ENCODE results near the gene KCNH5.

The KCNH5 gene

DNA sequence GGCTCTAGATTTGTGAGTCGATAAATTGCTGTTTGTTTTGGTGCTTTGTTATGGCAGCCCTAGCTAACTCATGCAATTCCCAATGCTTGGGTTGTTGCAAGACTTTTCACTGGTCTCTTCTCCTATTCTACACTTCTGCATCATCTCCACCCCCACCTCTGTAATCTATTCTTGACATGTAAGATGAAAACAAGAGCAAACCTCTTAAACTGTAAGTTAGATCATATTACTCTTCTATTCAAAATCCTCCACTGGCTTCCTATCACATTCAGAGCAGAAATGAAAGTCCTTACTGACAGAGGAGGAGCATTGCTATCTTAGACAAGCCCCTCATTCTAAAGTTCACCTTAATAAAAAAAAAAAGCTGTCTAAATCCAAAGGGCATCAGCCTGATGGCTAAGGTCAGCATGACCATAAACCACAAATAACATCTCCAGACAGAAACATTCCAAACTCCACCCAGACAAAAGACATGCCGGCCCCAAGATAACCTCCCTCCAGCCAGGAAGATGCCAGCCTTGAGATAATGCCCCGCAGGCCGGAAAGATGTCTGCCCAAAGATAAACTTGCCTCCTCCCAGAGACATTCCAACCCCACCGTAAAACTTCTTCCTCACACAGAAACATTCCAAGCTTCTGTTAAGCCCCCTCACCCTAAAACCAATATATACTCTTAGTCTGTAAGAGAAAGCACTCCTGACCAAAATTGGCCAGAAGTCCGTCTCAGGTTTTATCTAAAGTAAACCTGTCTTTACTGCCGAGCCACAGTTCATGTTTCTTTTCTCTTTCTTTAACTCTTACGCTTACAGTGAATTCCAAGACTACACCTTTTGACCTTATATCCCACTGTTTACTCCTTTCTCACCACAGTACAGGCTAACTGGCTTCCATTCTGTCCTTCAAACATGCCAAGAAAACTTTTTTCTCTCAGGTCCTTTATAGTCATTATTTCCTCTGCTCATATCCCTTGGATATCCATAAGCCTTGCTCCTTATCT is 308.9 kb downstream of the KCNH5 start:
- DNase-seq: no peak

DNA sequence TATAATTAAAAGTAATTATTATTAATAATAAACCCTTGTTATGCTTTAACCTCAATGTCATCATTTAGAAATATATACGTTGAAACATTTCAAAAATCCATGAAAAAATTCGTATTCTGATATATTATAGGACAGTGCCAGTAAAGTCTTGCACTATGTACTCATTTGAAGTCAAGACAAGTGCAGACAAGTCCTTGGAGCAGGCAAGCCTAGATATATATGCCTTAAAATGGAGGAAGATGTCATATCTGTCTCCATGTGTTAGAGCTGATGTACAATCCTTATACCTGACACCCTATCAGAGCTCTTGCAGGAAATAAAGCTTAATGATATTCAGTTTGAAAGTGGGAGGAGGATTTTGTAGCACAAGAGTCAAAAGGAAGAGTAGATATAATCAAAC is 310.4 kb downstream of the KCNH5 start:
- no peak for DNase-seq

DNA sequence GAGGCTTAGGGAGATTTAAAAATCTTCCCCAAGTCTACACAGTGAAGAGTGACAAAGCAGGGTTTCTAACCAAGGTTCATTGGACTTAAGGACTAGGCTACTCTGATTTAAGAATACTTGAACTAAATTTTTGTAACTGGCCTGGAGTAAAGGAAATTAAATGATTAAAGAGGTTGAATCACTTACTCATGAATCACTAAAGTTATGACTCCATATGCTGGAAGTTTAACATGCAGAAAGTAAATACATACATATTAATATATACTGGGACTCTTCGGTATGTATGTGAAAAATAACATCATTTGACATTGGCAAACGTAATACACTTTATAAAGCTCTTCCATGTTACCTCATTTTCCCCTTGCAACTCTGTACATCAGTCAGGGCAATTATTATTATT is 322.9 kb downstream of the KCNH5 start:
- no peak for DNase-seq

DNA sequence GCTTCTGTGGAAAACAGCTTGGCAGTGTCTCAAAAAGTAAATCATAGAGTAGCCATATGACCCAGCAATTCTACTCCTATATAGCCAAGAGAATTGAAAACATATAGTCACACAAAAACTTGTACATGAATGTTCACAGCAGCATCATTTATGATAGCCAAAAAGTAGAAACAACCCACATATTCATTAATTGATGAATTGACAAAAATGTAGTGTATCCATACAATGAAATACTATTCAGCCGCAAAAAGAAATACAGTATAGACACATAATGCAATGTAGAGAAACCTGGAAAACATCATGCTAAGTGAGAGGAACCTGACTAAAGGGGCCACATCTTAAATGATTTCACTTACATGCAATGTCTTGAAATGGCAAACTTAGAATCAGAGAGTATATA is 326.6 kb downstream of the KCNH5 start:
- DNase-seq: no peak

DNA sequence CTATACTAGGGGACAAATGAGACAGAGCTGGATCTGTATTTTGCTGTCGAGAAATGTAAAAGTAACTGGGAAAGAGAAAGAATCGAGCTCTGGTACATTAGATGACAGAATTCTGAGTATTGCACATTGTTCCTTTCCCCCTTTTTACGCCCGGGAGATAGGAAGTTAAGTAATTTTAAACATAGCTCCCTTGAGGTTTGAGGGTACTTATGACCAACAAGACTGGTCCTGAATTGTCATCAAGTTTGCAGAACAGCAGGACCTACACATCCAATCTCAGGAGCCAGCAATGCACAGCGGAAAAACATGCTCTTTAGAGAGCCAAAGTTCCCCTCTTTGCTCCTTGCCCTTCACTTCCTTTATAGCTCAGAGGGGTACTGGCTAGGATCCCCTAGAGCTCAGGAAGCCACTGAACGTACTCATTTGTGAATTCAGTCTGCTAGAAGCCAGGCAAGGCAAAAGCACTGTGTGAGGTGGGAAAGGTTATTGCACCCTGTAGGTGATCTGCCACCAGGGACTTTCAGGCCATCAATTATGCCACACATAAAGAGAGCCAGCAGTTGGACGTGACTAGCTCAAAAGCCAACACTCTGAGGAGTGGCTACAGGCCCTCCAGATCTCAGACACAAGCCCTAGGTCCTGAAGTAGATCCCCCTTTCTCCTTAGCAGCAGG is 333.8 kb downstream of the KCNH5 start:
- DNase-seq: peak; percentile 8 to 66

DNA sequence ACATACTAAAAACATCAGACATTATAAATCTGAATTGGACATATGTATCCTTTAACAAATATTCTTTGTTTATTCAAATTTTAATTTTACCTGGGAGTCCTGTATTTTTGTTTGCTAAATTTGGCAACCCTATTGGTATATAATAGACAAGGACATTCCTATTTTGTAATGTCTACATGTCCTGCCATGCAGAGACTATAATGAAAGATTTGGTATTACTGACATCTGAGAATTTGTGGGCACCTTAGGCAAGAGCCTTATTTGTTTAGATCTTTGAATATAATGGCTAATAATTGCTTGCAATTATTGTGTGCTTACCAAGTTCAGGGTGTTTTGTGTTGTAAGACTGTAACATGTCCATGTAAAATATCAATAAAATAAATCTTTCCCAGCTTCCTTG is 334.4 kb downstream of the KCNH5 start:
- peak in 1 of 2 experiments; percentile 70 for DNase-seq

DNA sequence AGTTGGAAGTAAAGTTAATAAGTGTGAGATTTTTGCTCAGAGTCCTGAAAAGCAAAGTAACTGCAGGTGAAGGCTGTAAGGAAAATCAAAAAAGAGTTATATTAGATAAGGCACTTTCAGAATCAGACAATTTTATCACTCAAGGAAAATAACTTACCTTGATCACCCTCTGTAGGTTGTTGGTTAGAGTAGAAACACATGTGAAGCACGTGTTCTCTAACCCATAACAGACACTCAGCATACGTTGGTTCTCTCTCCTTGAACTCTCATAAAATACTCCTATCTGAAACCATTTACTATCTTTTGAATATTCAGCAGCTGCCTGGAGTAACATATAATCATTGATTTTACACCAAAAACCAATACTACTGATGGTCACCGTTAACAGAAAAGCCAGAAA is 335.5 kb downstream of the KCNH5 start:
- no peak for DNase-seq

DNA sequence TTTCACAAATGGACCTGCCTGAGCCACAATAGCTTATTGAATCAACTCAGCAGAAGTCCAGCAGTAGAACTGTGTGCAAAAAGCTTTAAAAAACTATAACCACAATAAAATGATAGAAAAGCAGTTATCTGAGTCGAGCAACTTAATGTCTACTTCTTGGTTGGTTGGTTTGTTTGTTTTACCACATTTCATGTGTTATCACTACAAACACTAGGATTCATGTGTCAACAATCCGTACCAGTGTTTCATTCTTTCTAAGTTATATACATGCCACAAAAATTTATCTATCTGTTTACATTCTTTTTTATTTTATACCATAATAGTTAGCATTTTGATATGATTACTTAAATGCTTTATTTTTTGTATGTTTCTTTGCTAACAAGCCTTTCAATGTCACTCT is 339.0 kb downstream of the KCNH5 start:
- DNase-seq: no peak

DNA sequence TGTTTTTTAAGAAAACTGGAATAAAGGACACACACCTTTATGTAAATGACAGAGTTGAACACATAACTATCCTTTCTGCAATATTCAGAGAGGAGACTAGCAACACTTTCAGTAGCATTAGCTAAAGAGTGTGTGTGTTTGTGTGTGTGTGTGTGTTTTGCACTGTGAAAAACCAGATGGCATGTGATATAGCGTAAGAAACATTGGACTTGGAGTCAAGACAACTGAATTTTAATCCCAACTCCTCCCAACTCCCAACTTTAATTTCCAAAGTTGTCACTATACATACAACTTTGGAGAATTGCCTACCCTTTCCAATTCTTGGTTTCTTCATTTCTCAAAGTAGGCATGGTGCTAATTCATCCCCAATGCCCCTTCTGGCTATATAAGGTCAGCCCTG is 347.8 kb downstream of the KCNH5 start:
- no peak for DNase-seq

DNA sequence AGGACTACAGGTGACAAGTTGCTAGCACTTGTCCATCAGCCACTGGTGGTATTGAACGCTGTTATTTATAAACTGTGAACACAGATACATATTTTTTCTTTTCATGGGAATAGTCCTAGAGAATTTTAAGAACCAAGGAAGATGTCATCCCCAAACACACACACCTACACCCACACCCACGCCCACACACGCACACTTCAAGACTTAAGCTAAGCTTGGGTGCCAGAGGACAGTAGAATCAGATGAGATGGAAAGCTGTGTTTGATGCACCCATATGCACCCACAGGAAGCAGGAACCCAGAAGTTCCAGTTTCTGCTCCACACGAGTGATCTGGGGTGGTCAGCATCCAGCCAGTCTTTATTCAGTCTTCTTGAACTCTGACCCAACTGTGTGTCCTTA is 348.3 kb downstream of the KCNH5 start:
- DNase-seq: no peak

DNA sequence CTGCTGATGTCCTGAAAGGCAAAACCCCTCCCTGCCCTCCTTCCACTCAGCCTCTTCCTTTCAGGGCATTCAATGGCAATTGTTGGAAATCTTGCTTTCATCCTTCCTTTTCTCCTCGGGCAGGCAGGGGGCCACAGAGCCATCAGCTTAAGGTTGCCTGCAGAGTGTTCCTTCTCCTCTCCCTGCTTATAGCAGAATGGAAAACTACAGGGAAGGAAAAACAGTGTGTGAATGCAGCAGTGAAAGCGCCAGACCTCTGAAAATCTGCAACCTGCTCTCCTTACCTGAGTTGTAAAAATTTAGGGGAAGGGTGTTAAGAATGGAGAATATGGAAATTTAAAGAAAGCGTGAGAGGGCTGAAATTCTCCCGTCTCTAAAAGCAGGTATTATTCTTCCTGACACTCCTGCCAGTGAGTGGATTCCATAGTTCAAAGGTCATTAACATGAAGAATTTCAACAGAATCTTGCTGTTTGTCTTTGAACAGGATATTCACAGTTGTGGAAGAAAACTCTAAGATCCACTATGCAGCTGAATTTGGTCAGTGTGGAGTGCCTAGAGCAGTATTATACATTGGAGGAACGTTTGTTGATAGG is 348.8 kb downstream of the KCNH5 start:
- DNase-seq: no peak

DNA sequence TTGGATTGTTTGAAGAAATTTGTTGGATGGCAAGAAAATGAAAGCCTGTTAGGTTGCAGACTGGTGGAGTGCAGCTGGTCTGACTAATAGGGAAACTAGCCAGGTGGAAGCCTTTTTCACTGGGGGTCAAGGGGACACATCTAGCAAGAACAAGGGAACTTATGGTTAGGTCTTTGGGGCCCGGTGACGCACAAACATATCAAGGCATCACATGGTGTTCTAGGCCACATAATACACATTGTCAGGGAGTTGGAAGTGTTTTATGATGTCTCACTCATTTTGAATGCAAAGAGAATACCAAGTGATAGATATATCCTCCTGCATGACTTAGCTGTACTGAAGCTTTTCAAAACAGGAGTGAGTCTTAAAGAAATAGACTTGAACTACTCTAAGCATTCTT is 351.2 kb downstream of the KCNH5 start:
- DNase-seq: no peak

DNA sequence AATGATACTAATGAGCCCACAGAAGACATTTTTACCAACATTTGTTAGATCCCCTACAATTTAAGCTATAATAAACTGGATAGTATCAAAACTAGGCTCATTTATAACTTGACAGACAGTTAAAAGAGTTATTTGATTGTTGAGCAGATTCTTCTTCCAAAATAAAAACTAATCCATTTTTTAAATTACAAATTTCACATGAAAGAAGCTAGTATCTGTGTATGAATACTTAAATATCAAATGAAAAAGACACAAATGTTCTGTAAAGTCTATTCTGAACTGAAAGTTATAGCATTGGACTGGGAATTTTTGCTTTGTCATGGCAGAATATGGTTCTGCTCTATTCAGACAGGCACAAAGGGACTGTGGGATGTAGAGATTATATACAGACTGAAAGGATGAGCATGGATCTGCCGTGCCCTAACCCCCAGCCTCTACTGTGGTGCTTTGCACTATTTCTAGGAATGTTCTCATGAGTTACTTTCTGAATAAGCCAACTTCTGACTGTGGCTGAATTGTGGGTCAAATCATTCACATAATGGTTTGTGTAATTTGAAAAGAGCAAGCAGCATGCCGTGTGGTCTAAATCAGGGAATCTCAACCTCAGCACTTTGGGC is 352.7 kb downstream of the KCNH5 start:
- DNase-seq: no peak

DNA sequence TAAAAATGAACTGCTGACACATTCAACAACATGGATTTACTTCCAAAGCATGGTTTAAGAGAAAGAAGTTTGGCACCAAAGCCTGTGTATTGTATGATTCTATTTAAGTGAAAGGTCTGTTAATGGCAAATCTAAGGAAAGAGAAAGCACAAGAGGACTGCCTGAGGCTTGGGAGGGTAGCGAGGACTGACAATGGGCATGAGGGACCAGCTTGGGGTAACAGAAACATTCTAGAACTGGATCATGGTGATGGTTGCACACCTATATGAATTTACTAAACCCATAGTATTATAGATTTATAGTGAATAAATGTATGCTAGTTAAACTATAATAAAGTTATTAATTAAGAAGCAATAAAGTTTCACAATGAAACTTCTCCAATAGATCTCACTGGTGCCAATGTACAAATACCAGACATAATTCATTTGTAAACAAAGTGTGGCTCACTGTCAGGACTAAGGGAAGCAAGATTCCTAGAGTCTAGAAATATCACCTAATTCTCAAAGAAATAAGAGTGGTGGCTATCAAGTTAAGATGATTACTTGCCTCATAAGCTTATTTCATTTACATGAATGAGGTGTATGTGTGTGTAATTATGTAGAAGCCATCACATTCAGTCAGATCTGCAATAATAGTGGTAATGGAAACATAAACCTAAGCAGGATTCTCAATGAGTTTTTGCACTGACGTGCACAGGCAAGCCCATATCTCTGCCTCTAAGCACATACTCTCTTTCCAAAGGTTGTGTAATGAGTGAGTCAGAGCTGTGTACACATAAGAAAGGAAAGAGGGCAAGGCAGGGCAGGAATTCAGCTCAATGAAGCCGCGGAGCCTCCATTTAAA is 353.4 kb downstream of the KCNH5 start:
- peak; percentile 49 to 87 for DNase-seq

DNA sequence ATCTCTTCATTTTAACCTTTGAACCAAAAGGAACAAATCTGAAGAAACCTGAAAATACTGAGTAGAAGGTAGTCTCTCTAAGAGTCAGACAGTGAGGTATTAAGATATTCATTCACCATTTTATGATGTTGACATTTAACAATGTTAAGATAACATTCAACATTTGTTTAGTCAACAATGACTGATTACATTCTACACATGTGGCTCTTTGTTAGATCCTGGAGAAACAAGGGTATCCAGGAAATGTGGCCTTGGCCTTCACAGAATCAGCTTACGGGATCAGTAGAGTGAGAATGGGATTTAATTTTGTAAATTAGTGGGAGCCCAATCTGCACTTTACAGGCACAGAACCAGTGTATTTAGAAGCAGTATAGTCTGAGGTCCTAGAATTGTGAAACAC is 355.5 kb downstream of the KCNH5 start:
- peak in 1 of 2 experiments; percentile 66 for DNase-seq

DNA sequence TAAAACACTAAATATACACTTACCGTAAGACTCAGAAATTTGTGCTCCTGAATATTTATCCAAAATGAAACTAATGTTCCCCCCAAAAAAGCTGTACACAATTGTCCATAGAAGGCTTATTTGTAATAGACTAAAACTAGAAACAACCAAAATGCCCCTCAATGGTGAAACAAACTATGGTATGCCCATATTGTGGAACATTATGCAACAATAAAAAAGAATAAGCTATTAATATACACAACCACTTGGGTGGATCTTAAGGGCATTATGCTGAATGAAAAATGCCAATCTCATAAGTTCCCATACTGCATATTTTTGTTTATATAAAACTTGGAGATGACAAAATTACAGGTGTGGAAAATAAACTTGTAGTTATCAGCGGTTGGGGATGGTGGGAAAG is 357.4 kb downstream of the KCNH5 start:
- DNase-seq: no peak

DNA sequence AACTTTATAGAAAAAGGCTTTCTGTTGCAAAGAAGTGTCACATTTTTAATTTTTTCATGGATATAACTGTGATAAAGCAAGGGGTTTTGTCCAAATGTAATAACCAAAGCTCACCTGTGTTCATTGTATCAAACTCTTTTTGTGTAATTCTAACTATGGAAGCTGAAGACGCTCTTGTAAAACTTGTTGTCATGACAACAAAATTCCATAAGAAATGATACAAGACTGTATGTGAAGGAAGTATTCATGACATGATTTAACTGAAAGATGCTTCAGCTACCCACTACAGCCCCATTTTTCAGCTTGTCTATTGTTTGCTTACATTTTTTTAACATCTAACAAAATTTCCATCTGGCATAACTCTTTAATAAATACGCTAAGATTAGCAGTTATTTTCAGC is 360.9 kb downstream of the KCNH5 start:
- no peak for DNase-seq

DNA sequence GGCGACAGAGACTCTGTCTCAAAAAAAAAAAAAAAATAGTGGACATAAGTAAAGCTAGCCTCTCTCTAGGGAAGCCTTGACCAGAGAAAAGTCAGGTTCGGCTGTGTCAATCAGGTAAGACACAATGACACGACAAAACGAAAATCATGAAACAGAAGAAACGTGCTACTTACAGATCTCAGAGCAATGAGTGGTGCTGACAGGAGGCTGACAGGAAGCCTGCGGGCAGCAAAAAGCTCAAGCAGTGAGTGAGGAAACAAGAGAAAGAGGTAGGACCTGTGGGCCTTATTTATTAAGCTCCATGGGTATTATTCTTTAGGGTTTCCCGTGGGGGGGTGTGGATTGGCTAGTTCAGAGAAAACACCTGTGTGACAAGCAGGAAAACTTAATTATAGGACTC is 363.1 kb downstream of the KCNH5 start:
- no peak for DNase-seq

DNA sequence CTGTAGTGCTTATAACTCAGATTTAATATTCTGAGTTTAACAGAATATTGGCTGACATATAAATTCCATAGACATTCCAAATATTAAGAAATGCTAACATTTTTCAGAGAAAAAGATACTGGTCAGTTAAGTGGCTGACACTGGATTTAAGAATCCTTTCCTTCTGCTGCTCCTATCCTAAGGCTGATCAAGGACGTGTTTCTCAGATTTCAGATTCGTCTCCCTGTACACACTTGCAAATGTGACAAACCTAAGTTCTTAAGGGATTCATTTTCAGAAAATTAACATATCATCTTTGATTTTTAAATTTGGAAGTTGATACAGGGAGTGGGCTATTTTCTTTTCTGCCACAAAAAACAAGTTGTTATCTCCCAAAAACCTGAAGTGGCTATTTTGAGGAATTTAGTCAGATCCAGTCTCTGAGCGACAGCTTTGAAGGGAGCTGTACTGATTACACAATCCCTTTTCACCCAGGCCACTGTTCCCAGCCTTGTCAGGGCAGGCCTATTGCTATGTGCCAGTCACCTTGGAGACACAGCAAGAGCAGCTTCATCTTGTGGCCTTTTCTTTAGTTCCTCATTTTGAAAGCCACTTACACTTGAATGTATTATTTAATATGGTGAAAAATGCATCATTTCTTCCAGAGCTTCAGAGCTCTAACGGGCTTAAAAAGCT is 370.6 kb downstream of the KCNH5 start:
- DNase-seq: no peak

DNA sequence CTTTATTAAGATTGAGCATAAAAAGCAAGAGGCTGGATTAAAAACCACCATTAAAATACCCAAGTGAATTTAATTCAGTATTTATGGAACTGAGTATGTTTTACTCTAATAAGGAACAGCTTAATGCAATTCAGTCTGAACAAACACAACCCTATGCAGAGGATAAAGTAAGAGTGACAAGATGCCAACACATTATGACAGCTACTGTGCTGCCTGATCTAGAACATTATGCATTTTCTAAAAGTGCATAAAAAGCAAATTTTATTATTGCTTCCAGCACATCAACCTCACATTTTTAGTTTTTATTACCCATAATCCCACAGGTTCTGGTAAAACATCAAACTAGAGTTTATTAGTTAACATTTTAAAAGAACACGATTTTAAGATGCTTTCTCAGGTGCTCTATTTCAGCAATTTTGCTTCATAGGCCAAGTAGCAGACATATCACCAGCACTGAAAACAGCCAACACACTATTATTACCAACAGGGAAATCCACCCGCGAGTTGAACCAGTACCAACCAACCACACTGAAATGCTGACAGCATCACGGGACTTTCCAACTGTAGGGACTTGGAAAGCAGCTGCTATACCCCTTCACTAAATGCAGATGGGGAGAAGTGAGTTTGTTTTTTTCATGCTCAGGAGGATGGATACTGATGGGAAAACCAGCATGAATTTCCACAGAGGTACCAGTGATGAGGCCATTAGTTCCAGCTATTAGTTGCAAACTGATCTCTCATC is 372.1 kb downstream of the KCNH5 start:
- DNase-seq: no peak

DNA sequence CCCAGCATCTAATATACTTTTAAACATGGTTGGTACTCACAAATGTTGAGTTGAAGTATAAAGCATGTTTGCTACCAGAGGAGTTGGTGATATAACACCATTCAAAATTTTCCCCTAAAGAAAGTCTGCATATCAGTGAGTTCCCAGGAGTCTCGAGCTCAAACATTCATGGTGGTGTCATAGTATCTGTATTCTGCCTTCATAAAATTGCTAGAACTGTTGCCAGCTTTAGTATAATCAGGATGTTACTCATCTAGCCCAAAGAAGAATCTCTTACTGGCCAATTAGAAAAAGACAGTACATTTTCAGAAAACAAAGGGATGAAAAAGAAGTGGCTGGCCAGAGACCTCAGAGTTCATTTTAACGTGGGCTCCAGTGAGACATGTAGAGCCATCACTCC is 374.7 kb downstream of the KCNH5 start:
- DNase-seq: no peak
